GM04504 (cell line): ENCODE measurements around the gene HPSE2.

ENCODE experiments used
- DNase-seq: peaks from one replicate; pipeline ENCODE4 v3.0.0-alpha.2; 2012; ENCODE audit warnings: low read depth

Gene HPSE2

GRCh38 chr10:98832738-98833137 lies 402.9 kb downstream of the HPSE2 start:
- no peak for DNase-seq

DNA sequence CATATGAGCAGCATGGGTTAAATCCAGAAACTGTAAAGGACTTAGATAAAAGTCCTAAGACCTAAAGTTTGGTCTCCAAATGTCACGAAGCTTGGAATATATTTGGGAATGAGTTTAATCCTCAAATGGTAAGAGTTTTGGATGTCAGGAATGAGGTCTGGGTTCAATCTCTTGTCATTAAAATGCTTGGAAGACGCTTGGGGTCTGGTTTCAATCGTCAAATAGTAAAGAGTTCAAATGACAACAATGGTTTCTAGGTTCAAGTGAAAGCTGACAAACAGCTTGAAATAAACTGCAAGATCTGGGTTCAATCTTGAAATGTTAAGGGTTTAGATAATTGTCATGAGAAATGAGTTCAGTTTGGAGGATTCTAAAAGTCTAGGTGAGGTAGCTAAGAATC lies 403.5 kb downstream of the HPSE2 start:
- no peak for DNase-seq

GRCh38 chr10:98831391-98831790 lies 404.3 kb downstream of the HPSE2 start:
- DNase-seq = no peak

DNA sequence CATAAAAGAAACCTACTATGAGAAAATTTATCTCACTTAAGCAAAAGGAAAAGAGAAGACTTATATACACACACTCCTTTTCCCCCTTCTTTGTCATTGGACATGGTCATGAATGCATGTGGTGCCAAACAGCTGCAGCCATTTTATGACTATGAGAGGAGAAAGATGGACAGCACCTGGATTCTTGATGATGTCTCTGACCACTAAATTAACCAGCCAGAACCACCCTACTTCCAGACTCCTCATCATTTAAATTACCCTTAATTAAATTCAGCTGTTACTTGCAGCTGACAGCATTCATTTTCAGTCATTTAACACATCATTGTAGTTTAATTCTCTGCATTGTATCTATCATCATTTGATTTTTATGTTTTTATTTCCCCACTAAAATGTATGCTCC lies 409.9 kb downstream of the HPSE2 start:
- DNase-seq = no peak

- no peak for DNase-seq
Observed at GRCh38 chr10:98817396-98817795, 418.3 kb downstream of the HPSE2 start.

DNA sequence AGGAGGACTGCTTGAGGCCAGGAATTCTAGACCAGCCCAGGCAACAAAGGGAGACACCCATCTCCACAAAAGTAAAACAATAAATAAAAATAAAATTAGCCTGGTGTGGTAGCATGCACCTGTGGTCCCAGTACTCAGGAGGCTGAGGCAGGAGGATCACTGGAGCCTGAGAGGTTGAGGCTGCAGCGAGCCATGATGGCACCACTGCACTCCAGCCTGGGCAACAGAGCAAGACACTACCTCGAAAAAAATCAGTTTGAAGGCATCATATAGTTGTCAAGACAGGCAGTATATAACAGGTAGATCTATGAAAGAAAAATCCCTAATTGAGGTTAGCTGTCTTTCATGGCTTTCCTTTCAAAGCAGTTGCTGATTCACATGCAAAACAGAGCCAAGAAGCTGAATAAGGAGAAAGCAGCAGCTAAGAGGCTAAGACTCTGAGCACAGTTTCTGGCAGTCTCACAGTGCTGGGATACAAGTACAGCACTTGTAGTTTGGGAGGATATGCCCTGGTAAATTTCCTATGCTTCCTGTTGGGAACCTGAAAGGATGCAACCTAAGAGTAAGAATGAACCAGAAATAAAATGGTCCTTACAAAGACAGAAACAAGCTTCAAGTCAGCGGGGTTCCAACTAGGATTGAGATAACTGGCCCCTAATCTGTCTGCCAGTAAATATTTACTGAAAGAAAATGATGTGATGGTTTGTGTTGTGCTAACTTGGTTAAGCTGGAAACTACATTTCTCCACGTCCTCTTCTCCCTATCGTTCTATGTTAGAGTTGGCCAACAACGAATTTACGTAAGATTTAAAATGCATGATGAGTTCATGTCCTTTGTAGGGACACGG lies 420.4 kb downstream of the HPSE2 start:
- DNase-seq = no peak

DNA sequence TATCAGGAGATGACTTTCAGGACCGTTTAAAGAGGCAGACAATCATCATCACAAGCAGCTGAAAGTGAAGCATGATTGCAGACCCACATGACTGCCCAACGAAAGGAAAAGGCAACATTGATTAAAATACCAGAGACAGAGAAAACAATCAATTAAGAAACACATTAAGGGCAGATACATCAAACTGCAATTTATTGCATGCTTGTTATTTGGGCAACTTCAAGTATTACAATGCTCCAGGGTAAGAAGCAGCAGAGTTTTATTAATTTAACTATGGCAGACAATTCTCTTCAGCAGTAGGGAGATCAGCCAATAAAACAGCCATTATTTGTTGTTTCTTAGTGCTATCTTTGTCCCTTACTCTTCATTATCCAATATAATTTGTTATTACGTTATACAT lies 421.2 kb downstream of the HPSE2 start:
- DNase-seq = no peak

- no peak for DNase-seq
Observed at GRCh38 chr10:98808282-98808892, 427.3 kb downstream of the HPSE2 start.

GRCh38 chr10:98800263-98800662 lies 435.4 kb downstream of the HPSE2 start:
- no peak for DNase-seq

GRCh38 chr10:98795467-98795866 lies 440.2 kb downstream of the HPSE2 start:
- no peak for DNase-seq

DNA sequence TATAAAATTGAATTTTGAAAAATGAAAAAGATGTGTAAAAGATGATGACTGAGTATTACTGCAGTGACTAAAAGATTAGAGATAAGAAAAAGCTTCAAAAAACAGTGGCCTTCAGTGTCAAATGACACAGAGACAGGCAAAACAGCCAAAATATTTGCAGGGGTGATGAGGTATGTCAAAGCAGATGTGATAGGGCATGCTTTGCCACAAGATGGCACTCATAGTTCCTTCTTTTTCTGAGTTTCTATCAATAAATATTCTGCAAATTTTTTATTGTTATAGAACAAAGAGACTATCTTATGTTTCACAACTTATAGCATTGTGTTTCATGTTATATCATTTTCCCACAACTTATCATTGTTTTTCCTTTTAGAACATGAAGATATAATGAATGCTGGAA lies 444.8 kb downstream of the HPSE2 start:
- no peak for DNase-seq

DNA sequence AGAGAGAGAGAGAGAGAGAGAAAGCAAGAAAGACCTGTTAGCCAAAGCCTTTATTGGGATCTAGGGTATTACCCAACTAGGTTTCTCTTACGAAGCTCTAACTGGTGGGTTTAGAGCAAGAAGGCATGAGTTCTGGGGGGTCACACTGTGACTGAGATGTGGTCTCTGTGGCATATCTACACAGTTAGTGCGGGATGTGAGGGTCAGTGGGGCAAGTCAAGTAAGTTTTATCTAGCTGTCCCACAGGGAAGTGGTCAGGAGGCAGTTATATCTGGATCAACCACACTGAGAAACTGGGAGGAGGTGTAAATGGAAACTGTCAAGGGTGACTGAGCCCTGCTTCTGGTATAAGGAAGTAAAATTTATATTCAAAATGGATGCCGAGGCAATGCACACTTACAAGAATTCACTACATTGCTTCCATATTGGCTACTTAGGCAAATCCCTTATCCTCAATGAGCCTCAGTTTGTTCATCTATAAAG lies 457.3 kb downstream of the HPSE2 start:
- DNase-seq = no peak

DNA sequence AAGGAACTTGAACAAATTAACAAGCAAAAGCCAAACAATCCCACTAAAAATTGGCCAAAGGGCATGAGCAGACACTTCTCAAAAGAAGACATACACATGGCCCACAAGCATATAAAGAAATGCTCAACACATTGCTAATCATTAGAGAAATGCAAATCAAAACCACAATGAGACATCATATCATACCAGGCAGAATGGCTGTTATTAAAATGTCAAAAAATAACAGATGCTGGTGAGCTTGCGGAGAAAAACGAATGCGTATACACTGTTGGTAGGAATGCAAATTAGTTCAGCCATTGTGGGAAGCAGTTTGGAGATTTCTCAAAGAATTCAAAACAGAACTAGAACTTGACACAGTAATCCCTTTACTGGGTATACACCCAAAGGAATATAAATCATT lies 477.2 kb downstream of the HPSE2 start:
- DNase-seq = no peak

- no peak for DNase-seq
Observed at GRCh38 chr10:98748298-98748697, 487.4 kb downstream of the HPSE2 start.

GRCh38 chr10:98745645-98746044 lies 490.0 kb downstream of the HPSE2 start:
- DNase-seq = no peak

- no peak for DNase-seq
Observed at GRCh38 chr10:98720551-98720950, 515.1 kb downstream of the HPSE2 start.

DNA sequence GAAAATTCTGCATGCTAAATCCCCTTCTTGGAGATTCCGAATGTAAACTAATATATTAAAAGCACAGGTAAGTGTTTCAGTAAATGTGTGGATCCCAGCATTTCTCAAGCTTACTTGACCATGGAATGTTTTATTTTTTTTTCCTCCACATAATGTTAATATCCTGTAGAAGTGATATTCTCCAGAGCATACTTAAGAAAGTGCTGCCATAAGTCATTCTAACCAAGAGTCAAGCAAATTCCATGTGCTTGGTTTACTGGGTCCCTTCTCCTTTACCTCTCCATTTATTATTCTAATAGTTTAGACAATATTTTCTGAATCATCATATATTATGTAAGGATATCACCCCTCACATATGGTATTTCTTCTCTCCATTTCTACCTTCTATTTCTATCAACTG lies 522.1 kb downstream of the HPSE2 start:
- DNase-seq = no peak

DNA sequence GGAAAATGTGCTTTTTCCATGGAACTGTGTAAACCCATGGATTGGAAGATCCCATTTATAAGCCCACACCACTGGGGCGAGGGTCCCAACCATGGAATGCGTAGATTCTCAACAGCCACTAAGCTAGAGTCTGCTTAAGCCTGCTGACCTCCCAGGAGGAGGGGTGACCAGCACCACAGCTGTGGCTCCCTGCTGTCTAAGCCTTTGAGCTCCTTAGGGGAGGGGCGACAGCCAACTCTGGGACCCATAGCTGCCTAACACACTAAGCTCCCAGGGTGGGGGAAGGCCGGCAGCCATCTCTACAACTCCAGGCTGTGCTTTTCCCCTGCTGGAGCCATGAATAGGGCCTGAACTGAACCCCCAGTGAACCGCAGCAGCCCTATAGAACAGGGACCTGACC lies 539.1 kb downstream of the HPSE2 start:
- no peak for DNase-seq

DNA sequence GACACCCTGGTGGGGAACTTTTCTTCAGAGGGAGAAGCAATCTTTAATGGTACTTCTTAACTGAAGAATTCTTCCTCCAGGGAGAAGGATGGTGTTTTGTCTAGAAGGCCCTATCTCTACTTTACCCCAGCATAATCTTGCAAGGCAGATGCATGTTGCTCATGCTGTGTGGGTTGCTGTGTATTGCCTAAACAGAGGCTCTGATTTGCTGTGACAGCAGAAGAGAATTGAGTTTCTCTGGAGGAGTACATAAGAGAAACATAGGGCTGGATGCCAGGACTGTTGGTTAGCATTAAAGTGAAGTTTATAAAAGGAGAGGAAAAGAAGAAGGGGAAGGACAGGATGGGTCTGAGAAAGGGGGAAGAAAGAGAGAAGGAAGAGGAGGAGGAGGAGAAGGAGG lies 540.8 kb downstream of the HPSE2 start:
- DNase-seq = no peak

DNA sequence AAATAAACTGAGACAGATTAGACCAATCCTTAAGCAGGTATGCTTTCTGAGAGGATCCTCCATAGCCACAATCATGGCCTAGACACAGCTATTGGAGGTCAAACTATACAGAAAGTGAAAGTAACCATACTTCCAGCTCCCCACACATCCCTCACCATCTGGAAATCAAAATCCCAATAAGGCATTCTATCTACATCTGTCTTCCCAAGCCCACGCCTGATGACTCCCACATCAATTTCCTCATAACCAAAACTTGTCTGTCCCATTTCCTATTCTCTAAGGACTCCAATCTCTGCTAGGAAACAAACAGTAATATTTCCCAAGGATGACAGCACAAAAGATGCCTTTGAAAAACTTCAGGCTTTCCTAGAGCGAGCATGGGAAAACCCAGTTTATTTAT lies 541.6 kb downstream of the HPSE2 start:
- no peak for DNase-seq

DNA sequence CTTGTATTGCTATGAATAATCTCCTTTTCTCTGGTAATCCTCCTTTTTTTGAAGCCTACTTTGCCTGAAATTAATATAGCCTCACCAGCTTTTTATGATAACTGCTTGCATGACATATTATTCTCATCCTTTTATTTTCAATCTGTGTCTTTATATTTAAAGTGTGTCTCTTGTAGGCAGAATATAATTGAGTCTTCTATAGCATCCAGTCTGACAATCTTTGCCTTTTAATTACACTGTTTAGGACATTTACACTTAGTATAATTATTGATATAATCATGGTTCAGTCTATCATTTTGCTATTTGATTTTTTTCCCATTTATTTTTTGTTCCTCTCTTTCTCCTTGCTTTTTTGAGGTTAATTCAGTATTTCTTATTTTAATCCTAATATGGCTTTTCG lies 548.0 kb downstream of the HPSE2 start:
- no peak for DNase-seq

- DNase-seq = no peak
Observed at GRCh38 chr10:98684019-98684899, 551.4 kb downstream of the HPSE2 start.

- no peak for DNase-seq
Observed at GRCh38 chr10:98676895-98677294, 558.8 kb downstream of the HPSE2 start.
